Measurements from ENCODE around the gene EXO1. TPM values are rescaled to one million over a fixed set of nuclear protein-coding genes. Genes with fewer than 3 reads are reported as not detected.

EXO1 gene
- total RNA-seq, 2 donors from 2014 or later = 0.16 TPM; not detected in 1

GRCh38 chr1:241827264-241827663 lies 20.7 kb upstream of the EXO1 start:
- TF ChIP-seq CTCF (IDR thresholded peaks at IDR 0.05) = no peak
- Histone ChIP-seq H3K27ac (no peak overlapping the region), H3K9me3 (no peaks in the 10 kb centered on the region), H3K27me3 (no peaks in the 10 kb centered on the region), H3K36me3 (no peaks in the 10 kb centered on the region), H3K4me1 (peaks cover 0 to 7% of the 10 kb centered on the region in 2 donors), H3K4me3 (no peak overlapping the region)
- no peak for DNase-seq (ENCODE audit: low spot score)

DNA sequence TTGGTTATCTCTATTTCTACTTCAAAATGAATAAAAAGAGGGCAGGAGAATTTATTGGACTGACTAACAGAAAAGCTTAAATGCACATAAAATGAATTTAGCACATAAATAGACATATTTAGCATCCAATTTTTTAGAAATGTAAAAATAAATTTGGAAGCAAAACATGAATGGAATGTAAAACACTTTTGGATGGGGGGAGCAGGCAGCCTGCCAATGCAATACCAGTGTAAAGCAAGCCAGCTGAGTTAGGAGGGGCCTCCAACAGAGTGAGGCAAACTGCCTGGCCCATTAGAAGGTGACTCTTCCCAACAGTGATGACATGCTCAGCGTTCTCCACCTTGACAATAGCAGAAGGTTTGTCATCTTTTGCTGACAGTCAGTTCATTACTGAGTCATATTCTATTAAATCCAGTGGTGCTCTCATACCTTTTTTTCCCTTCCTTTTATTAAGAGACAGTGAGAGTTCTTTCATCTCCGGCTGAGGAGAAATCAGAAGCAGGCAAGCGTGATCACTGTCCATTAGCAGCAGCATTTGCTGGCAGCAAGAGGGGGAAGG lies 19.5 kb upstream of the EXO1 start:
- H3K36me3 ChIP-seq = no peaks in the 10 kb centered on the region
- peaks cover 0 to 7% of the 10 kb centered on the region in 2 donors for H3K4me1 ChIP-seq
- H3K27ac ChIP-seq = peak overlapping the region in 1 of 2 donors; percentile 3
- H3K9me3 ChIP-seq = no peaks in the 10 kb centered on the region
- no peak overlapping the region for H3K4me3 ChIP-seq
- TF ChIP-seq CTCF (IDR thresholded peaks at IDR 0.05) = no peak
- DNase-seq (ENCODE audit: low spot score) = no peak
- no peaks in the 10 kb centered on the region for H3K27me3 ChIP-seq

DNA sequence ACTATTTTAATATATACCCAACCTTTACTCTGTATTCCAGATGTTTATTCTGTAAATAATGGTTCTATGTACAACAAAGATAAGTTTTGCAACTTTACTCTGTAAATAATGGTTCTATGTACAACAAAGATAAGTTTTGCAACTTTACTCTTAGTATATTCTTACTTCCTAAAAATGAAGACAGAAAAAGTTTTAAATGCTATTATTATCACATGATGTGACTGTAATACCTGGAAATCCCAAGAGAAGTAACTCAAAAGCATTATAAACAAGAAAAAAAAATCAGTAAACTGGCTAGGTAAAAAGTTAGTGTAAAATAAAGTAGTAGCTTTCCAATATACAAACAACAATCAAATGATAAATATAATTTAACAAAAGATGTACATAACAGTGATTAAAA lies 18.5 kb upstream of the EXO1 start:
- no peak for TF ChIP-seq CTCF (IDR thresholded peaks at IDR 0.05)
- Histone ChIP-seq H3K27me3 (no peaks in the 10 kb centered on the region), H3K36me3 (no peaks in the 10 kb centered on the region), H3K4me3 (no peak overlapping the region), H3K9me3 (no peaks in the 10 kb centered on the region), H3K4me1 (peaks cover 0 to 7% of the 10 kb centered on the region in 2 donors), H3K27ac (no peak overlapping the region)
- DNase-seq (ENCODE audit: low spot score) = no peak

DNA sequence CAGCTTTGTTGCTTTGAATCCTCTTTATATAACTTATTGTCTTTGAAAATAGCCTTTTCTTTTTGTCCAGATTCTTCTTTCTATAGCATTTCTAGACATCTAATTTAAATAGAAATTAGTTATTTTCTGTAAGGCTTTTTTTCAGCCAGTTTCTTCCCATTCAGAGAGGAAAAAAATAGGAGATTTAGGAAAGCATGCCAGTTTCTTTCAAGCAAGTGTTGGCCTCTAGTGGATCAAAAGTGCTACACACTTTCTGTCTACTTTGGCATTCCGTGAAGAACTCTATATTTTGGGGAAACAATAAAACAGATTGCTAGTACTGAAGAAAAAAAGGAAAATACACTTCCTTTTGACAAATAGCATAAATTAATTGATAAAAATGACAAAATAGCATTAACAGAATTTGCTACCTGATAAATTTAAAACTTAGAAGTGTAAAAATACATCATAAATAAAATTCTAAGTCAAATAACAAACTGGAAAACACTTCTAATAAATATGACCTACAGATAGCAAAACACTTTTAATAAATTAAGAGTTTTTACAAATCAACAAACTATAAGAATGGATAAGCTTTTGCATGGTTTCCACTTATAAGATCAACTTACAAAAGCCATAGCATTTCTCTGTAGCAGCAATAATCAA lies 13.1 kb upstream of the EXO1 start:
- DNase-seq (ENCODE audit: low spot score) = no peak
- peak; percentile 45 to 59 for TF ChIP-seq CTCF (IDR thresholded peaks at IDR 0.05)
- H3K9me3 ChIP-seq = no peaks in the 10 kb centered on the region
- no peak overlapping the region for H3K27ac ChIP-seq
- no peaks in the 10 kb centered on the region for H3K27me3 ChIP-seq
- no peaks in the 10 kb centered on the region for H3K36me3 ChIP-seq
- no peak overlapping the region for H3K4me3 ChIP-seq
- no peaks in the 10 kb centered on the region for H3K4me1 ChIP-seq

GRCh38 chr1:241836941-241837340 lies 11.1 kb upstream of the EXO1 start:
- no peaks in the 10 kb centered on the region for H3K4me1 ChIP-seq
- no peak overlapping the region for H3K4me3 ChIP-seq
- no peak for TF ChIP-seq CTCF (IDR thresholded peaks at IDR 0.05)
- H3K27me3 ChIP-seq = no peaks in the 10 kb centered on the region
- no peaks in the 10 kb centered on the region for H3K9me3 ChIP-seq
- no peak overlapping the region for H3K27ac ChIP-seq
- no peak for DNase-seq (ENCODE audit: low spot score)
- H3K36me3 ChIP-seq = no peaks in the 10 kb centered on the region

GRCh38 chr1:241837416-241837815 lies 10.6 kb upstream of the EXO1 start:
- Histone ChIP-seq H3K9me3 (no peaks in the 10 kb centered on the region), H3K27ac (no peak overlapping the region), H3K4me3 (no peak overlapping the region), H3K36me3 (no peaks in the 10 kb centered on the region), H3K4me1 (no peaks in the 10 kb centered on the region), H3K27me3 (no peaks in the 10 kb centered on the region)
- DNase-seq (ENCODE audit: low spot score) = no peak
- no peak for TF ChIP-seq CTCF (IDR thresholded peaks at IDR 0.05)

Measured in right atrium auricular region (tissue), 2 donors.